ENCODE results near the gene KANTR. TPM values are rescaled to one million over a fixed set of nuclear protein-coding genes. Genes with fewer than 3 reads are reported as not detected.

The KANTR gene, protein sequence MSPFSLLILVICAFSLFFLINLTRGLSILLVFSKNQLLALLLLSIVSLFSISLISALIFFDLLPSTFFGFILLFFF
- 6.1 and 14.4 TPM in 2 replicates for total RNA-seq (ENCODE audit: low replicate concordance)
- long read RNA-seq, full-length matches to known transcripts: 1 of 7 reads
- long read RNA-seq, partial matches to known transcripts: 0 of 7 reads
- long read RNA-seq, other reads (novel, unspliced or antisense): 6 of 7 reads

DNA sequence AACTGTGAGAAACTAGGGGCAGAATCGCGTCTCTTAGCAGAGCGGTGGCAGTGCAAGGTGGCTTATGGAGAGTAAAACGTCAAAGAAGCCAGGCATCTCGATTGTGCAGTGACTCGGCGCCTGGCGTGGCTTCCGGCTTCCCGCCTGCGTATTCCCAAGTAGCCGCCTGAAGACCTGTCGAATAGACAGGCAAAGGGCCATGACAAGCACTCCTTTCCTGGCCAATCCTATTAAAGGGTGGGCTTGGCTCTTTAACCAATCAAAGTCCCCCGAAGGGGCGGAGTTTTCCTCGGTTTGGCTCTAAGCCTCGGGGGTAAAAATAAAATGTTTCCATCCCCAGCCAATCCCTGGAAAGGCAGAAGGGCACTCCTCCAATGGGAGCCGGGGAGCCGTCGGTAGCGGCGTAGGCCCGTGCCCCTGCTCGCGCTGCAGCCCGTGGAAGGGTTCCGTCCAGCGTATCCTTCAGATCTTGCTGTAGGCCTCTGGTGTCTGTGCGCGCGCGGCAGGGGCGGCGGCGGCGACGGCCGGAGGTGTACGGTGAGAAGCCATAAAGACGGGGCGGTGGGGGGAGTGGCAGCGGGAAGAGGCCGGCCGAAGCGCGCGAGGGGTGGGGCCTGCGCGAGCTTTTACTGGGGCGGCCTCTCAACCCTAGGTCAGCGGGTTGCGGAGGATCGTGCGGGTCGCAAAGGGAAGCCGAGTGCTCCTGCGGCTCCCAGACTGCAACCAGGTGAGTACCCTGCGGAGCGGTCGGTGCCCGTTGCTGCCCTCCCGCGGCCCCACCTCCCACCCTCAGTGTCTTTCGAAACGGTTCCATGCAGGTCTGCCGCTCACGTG lies at the start of gene KANTR:
Gene KANTR, plus strand, starts transcription at position 395 of the 834 bp plus-strand sequence. CDS start 30,131 bp downstream, outside the sequence.
- Mint-ChIP-seq H3K27me3 (no peaks in the 10 kb centered on the region), H3K27ac (peak within 1 kb of the TSS; percentile 96), H3K4me3 (peak within 1 kb of the TSS; percentile 92), H3K4me1 (ENCODE audit: unreplicated experiment) (no peaks in the 10 kb centered on the region), H3K36me3 (no peaks in the 10 kb centered on the region), H3K9me3 (no peaks in the 10 kb centered on the region)
- TF ChIP-seq, protein P1, sequence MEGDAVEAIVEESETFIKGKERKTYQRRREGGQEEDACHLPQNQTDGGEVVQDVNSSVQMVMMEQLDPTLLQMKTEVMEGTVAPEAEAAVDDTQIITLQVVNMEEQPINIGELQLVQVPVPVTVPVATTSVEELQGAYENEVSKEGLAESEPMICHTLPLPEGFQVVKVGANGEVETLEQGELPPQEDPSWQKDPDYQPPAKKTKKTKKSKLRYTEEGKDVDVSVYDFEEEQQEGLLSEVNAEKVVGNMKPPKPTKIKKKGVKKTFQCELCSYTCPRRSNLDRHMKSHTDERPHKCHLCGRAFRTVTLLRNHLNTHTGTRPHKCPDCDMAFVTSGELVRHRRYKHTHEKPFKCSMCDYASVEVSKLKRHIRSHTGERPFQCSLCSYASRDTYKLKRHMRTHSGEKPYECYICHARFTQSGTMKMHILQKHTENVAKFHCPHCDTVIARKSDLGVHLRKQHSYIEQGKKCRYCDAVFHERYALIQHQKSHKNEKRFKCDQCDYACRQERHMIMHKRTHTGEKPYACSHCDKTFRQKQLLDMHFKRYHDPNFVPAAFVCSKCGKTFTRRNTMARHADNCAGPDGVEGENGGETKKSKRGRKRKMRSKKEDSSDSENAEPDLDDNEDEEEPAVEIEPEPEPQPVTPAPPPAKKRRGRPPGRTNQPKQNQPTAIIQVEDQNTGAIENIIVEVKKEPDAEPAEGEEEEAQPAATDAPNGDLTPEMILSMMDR (conservative IDR thresholded peaks at IDR 0.05): no peak
- DNase-seq (ENCODE audit: extremely low spot score, unreplicated experiment): peak; percentile 83

DNA sequence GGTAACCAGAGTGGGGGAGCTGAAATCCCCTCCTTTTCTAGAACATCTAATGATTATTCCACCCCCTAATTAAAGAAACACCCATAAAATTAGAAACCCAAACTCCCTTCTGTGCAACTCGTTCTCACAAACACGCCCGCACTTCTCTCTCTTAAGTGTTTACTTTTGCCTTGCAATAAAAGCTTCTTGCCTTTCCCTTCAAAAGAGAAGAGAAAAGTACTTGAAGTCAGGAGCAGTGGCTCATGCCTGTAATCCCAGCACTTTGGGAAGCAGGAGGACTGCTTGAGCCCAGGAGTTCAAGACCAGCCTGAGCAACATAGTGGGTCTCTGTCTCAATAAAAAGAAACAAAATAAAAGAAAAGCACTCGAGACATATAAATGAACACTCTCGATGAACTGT lies 48.9 kb upstream of the KANTR start:
- Mint-ChIP-seq H3K36me3 (no peaks in the 10 kb centered on the region), H3K27ac (no peak overlapping the region), H3K27me3 (no peaks in the 10 kb centered on the region), H3K9me3 (no peaks in the 10 kb centered on the region), H3K4me1 (ENCODE audit: unreplicated experiment) (peaks cover 5% of the 10 kb centered on the region), H3K4me3 (no peak overlapping the region)
- no peak for DNase-seq (ENCODE audit: extremely low spot score, unreplicated experiment)
- TF ChIP-seq, protein P1 (conservative IDR thresholded peaks at IDR 0.05): no peak

DNA sequence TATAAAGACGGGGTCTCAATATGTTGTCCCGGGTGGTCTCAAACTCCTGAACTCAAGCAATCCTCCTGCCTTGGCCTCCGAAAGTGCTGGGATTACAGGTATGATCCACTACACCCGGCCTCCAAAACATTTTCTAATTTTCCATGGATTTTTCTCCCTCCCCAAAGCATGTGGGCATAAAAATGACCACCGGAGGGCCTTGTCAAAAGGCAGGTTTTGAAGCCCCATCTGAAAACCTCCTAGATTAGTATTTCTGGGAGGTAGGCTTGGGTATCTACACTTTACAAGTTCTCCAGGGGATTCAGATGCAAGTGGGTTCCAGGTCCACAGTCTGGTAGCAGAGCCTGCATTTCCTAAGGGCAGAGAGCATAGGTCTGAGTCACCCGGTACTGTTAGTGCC lies 46.7 kb upstream of the KANTR start:
- H3K27me3 Mint-ChIP-seq: no peaks in the 10 kb centered on the region
- no peaks in the 10 kb centered on the region for H3K36me3 Mint-ChIP-seq
- peaks cover 5% of the 10 kb centered on the region for H3K4me1 Mint-ChIP-seq (ENCODE audit: unreplicated experiment)
- no peak for DNase-seq (ENCODE audit: extremely low spot score, unreplicated experiment)
- no peaks in the 10 kb centered on the region for H3K9me3 Mint-ChIP-seq
- TF ChIP-seq, protein P1 (conservative IDR thresholded peaks at IDR 0.05): peak; percentile 63
- H3K4me3 Mint-ChIP-seq: peak overlapping the region; percentile 73
- H3K27ac Mint-ChIP-seq: no peak overlapping the region

DNA sequence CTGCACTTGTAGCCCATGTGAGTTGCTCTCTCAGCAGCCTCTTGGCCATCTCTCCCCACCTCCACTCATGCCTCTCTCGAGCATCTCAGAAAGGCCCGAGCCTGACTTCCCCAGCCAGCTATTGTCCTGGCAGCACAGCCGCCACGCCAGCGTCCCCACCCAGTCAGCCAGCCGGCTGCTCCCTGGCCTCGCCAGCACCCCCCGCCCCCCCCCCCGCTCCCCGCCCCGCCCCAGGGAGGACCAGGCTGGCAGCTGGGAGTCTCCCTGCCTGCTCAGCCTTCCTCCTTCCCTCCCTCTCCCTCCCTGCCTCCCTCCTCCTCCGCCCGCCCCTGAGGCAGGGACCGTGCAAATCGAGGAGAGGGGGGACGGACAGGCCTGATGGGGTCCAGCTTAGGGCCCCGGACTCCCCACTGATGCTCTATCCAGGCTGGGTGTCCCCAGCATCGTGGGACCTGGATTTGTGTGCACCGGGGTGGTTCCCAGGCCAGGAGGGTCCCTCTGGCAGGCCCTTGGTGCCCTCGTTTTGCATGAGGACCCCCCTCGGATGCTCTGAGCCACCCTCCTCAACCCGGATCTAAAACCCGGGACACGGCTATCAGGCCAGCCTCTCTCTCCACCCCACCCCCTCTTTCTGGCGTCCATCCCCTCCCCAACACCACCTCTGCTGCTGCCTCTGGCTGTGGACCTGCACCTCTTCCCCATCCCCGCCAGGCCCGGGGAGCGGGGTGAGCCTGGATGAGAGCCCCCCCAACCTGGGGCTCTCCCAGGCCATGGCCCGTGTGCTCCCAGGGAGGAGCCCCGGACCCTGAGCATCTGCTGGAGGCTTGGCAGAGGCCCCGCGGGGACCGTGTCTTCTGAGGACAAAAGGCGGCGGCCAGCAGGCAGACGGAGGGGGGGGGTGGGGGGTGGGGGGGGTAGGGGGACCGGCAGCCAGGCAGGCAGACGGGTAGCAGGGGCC lies 45.5 kb upstream of the KANTR start, which contains the start of gene GPR173:
Gene GPR173, plus strand, starts transcription at position 621 of the 958 bp plus-strand sequence. CDS start 27,833 bp downstream, outside the sequence.
- Mint-ChIP-seq H3K36me3 (no peaks in the 10 kb centered on the region), H3K27me3 (no peaks in the 10 kb centered on the region), H3K27ac (peak within 1 kb of the TSS; percentile 50), H3K4me3 (peak within 1 kb of the TSS; percentile 88), H3K4me1 (ENCODE audit: unreplicated experiment) (peaks cover 5% of the 10 kb centered on the region), H3K9me3 (no peaks in the 10 kb centered on the region)
- TF ChIP-seq, protein P1 (conservative IDR thresholded peaks at IDR 0.05): no peak
- no peak for DNase-seq (ENCODE audit: extremely low spot score, unreplicated experiment)

DNA sequence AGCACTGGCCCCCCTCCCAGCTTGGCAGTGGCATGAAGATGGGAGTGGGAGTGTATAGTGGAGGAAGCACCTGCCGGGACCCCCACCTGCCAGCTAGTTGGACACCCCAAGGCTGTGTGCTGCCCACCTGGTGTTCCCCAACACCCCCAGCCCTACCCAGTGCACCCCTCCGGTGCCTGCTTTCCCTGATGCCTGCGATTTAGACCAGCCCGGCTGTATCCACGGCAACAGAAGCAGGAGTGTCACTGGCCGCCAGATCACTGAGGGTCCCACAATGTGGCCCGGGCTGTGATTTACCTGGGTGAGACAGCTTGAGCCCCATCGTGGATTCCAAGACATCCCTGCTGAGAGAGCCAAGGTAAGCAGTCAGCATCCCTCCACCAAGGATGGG lies 44.8 kb upstream of the KANTR start:
- no peaks in the 10 kb centered on the region for H3K9me3 Mint-ChIP-seq
- peak overlapping the region; percentile 88 for H3K4me3 Mint-ChIP-seq
- no peaks in the 10 kb centered on the region for H3K36me3 Mint-ChIP-seq
- H3K27me3 Mint-ChIP-seq: no peaks in the 10 kb centered on the region
- H3K27ac Mint-ChIP-seq: no peak overlapping the region
- TF ChIP-seq, protein P1 (conservative IDR thresholded peaks at IDR 0.05): no peak
- H3K4me1 Mint-ChIP-seq (ENCODE audit: unreplicated experiment): peaks cover 5% of the 10 kb centered on the region
- no peak for DNase-seq (ENCODE audit: extremely low spot score, unreplicated experiment)
